ENCODE data around the gene MSTN. TPM values are rescaled to one million over a fixed set of nuclear protein-coding genes. Genes with fewer than 3 reads are reported as not detected.

Gene MSTN
- polyA plus RNA-seq, 1 donor from 2014 or later: 1.2 TPM

GRCh38 chr2:190068764-190069163 lies 6.2 kb upstream of the MSTN start:
- no peaks in the 10 kb centered on the region for H3K27me3 ChIP-seq (ENCODE audit: insufficient read depth, low read depth, low read length)
- H3K4me2 ChIP-seq (ENCODE audit: low read length): no peak overlapping the region
- no peaks in the 10 kb centered on the region for H3K9me2 ChIP-seq (ENCODE audit: insufficient read depth, low read length)
- H3K9ac ChIP-seq (ENCODE audit: low read length): no peak overlapping the region
- H3F3A ChIP-seq (ENCODE audit: insufficient read depth, low read length, poor library complexity, severe bottlenecking): no peaks in the 10 kb centered on the region
- no peak overlapping the region for H3K27ac ChIP-seq (ENCODE audit: low read length)
- no peaks in the 10 kb centered on the region for H3K79me2 ChIP-seq (replicated peaks; ENCODE audit: insufficient read depth, low read length)
- TF ChIP-seq SMC3 (conservative IDR thresholded peaks at IDR 0.05; ENCODE audit: poor library complexity) (no peak), EP300 (conservative IDR thresholded peaks at IDR 0.05; ENCODE audit: poor library complexity, severe bottlenecking) (no peak), CTCF (IDR thresholded peaks at IDR 0.05; ENCODE audit: poor library complexity, severe bottlenecking) (no peak)
- no peaks in the 10 kb centered on the region for H3K9me3 ChIP-seq (ENCODE audit: low read length)
- H3K4me3 ChIP-seq (ENCODE audit: low read length): no peak overlapping the region
- H3K36me3 ChIP-seq (ENCODE audit: insufficient read depth, low read length): no peaks in the 10 kb centered on the region
- H2AFZ ChIP-seq (ENCODE audit: low read depth, low read length): no peak overlapping the region
- no peaks in the 10 kb centered on the region for H4K20me1 ChIP-seq (ENCODE audit: insufficient read depth)

- no peak overlapping the region for H3K27ac ChIP-seq (ENCODE audit: low read length)
- no peak overlapping the region for H3K9ac ChIP-seq (ENCODE audit: low read length)
- no peak overlapping the region for H2AFZ ChIP-seq (ENCODE audit: low read depth, low read length)
- H3K79me2 ChIP-seq (replicated peaks; ENCODE audit: insufficient read depth, low read length): no peaks in the 10 kb centered on the region
- no peaks in the 10 kb centered on the region for H3K9me3 ChIP-seq (ENCODE audit: low read length)
- H3K4me2 ChIP-seq (ENCODE audit: low read length): no peak overlapping the region
- no peaks in the 10 kb centered on the region for H3K36me3 ChIP-seq (ENCODE audit: insufficient read depth, low read length)
- H3F3A ChIP-seq (ENCODE audit: insufficient read depth, low read length, poor library complexity, severe bottlenecking): no peaks in the 10 kb centered on the region
- TF ChIP-seq CTCF (IDR thresholded peaks at IDR 0.05; ENCODE audit: poor library complexity, severe bottlenecking) (no peak), SMC3 (conservative IDR thresholded peaks at IDR 0.05; ENCODE audit: poor library complexity) (no peak), POLR2AphosphoS5 (IDR thresholded peaks at IDR 0.05) (no peak), EZH2 (IDR thresholded peaks at IDR 0.05; ENCODE audit: borderline replicate concordance, insufficient read depth, low read length, poor library complexity, severe bottlenecking) (no peak)
- no peaks in the 10 kb centered on the region for H3K9me2 ChIP-seq (ENCODE audit: insufficient read depth, low read length)
- no peaks in the 10 kb centered on the region for H4K20me1 ChIP-seq (ENCODE audit: insufficient read depth)
- H3K27me3 ChIP-seq (ENCODE audit: insufficient read depth, low read depth, low read length): no peaks in the 10 kb centered on the region
- no peak overlapping the region for H3K4me3 ChIP-seq (ENCODE audit: low read length)
Observed at GRCh38 chr2:190065839-190066238, 3.3 kb upstream of the MSTN start.

- no peak overlapping the region for H3K4me3 ChIP-seq (ENCODE audit: low read length)
- no peaks in the 10 kb centered on the region for H3K27me3 ChIP-seq (ENCODE audit: insufficient read depth, low read depth, low read length)
- no peak overlapping the region for H3K4me2 ChIP-seq (ENCODE audit: low read length)
Observed at GRCh38 chr2:190063624-190064023, 1.1 kb upstream of the MSTN start.

More at GRCh38 chr2:190063624-190064023, 1.1 kb upstream of the MSTN start:
- Histone ChIP-seq H4K20me1 (ENCODE audit: insufficient read depth) (no peaks in the 10 kb centered on the region), H3K27ac (ENCODE audit: low read length) (no peak overlapping the region), H3K9me3 (ENCODE audit: low read length) (no peaks in the 10 kb centered on the region), H2AFZ (ENCODE audit: low read depth, low read length) (no peak overlapping the region), H3K9me2 (ENCODE audit: insufficient read depth, low read length) (no peaks in the 10 kb centered on the region), H3F3A (ENCODE audit: insufficient read depth, low read length, poor library complexity, severe bottlenecking) (no peaks in the 10 kb centered on the region), H3K36me3 (ENCODE audit: insufficient read depth, low read length) (no peaks in the 10 kb centered on the region), H3K9ac (ENCODE audit: low read length) (no peak overlapping the region), H3K79me2 (replicated peaks; ENCODE audit: insufficient read depth, low read length) (no peaks in the 10 kb centered on the region)
- TF ChIP-seq CTCF (IDR thresholded peaks at IDR 0.05; ENCODE audit: poor library complexity, severe bottlenecking) (no peak), MXI1 (conservative IDR thresholded peaks at IDR 0.05; ENCODE audit: poor library complexity, severe bottlenecking) (no peak), TAF1 (IDR thresholded peaks at IDR 0.05; ENCODE audit: low read depth) (no peak), EZH2 (IDR thresholded peaks at IDR 0.05; ENCODE audit: borderline replicate concordance, insufficient read depth, low read length, poor library complexity, severe bottlenecking) (no peak), REST (IDR thresholded peaks at IDR 0.05; ENCODE audit: borderline replicate concordance) (no peak), SMC3 (conservative IDR thresholded peaks at IDR 0.05; ENCODE audit: poor library complexity) (no peak), POLR2AphosphoS5 (IDR thresholded peaks at IDR 0.05) (no peak), RAD21 (conservative IDR thresholded peaks at IDR 0.05) (no peak), EP300 (conservative IDR thresholded peaks at IDR 0.05; ENCODE audit: poor library complexity, severe bottlenecking) (no peak)

All from neural cell (in vitro differentiated cells).